ENCODE measurements around the gene DOK3.

Gene DOK3

GRCh38 chr5:177509381-177509951 is at the start of gene DOK3:
DOK3 (minus strand) TSS chr5:177509826; CDS start chr5:177509540, 286 bp downstream.
- TF ChIP-seq, protein P1, sequence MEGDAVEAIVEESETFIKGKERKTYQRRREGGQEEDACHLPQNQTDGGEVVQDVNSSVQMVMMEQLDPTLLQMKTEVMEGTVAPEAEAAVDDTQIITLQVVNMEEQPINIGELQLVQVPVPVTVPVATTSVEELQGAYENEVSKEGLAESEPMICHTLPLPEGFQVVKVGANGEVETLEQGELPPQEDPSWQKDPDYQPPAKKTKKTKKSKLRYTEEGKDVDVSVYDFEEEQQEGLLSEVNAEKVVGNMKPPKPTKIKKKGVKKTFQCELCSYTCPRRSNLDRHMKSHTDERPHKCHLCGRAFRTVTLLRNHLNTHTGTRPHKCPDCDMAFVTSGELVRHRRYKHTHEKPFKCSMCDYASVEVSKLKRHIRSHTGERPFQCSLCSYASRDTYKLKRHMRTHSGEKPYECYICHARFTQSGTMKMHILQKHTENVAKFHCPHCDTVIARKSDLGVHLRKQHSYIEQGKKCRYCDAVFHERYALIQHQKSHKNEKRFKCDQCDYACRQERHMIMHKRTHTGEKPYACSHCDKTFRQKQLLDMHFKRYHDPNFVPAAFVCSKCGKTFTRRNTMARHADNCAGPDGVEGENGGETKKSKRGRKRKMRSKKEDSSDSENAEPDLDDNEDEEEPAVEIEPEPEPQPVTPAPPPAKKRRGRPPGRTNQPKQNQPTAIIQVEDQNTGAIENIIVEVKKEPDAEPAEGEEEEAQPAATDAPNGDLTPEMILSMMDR (IDR thresholded peaks at IDR 0.05; ENCODE audit: low read depth, low read length) = no peak
- no peak for DNase-seq (ENCODE audit: extremely low read depth, low read depth)

DNA sequence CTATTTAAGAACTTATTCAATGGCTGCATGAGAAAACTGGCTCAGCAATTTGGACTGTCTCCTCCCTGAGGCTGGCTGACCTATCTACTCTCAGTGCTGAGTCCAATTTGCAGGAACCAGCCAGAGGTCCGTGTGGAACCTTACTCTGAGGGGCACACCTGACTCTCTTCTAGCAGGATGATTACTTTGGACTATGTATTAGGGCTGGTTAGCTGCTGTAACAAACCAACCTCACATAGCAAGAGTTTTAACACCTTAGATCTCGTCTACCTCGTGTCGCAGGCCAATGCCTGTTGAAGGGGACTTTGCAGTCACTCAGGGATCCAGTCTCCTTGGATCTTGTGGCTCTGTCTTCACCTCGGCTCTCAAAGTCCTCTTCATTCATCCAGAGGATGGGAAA is 48.2 kb upstream of the DOK3 start:
- TF ChIP-seq, protein P1 (IDR thresholded peaks at IDR 0.05; ENCODE audit: low read depth, low read length) = no peak
- no peak for DNase-seq (ENCODE audit: extremely low read depth, low read depth)

DNA sequence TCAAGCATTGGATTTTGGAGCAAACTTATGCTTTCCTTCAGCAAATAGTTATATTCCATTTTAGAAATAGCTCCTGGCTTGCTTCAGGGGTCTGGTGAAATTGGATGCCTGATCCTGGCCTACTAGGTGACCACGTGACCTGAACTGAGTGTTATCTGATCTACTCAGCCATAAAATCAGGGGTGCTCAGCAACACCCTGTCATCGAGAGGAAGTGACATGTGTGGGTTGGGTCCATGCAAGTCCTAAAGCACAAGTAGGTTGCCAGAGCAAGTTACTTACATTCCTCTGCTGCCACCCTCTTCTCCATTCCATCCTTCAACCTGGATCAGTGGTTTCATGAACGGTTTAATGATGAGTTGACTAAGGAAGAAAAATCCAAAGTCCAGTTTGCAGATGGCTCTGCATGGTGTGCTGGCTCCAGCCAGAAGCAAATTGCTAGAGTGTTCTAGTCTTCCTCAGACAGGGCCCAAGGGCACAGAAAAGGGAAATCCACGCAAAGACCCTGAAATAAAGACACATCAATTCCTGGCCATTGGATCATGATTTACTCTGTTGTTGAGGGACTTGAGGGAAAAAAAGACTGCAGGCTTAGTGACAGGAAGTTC is 47.5 kb upstream of the DOK3 start:
- TF ChIP-seq, protein P1 (IDR thresholded peaks at IDR 0.05; ENCODE audit: low read depth, low read length) = no peak
- DNase-seq (ENCODE audit: extremely low read depth, low read depth) = no peak

DNA sequence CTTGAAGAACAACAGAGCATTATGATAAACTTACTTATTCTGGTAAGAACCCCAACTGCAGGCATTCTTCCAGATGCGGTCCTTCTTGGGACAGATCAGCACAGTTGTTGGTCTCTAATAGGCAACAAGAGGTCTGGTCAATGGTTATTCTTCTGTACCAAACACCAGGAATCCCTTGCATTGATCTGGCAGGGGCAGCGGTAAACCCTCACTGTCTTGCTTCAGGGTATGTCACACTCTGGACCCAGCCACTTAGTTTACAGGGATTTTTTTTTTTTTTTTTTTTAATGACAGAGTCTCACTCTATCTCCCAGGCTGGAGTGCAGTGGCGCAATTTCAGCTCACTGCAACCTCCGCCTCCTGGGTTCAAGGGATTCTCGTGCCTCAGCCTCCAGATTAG is 46.0 kb upstream of the DOK3 start:
- TF ChIP-seq, protein P1 (IDR thresholded peaks at IDR 0.05; ENCODE audit: low read depth, low read length) = no peak
- no peak for DNase-seq (ENCODE audit: extremely low read depth, low read depth)

- TF ChIP-seq, protein P1 (IDR thresholded peaks at IDR 0.05; ENCODE audit: low read depth, low read length) = no peak
- no peak for DNase-seq (ENCODE audit: extremely low read depth, low read depth)
Measured at GRCh38 chr5:177555228-177555627, 45.6 kb upstream of the DOK3 start.

GRCh38 chr5:177554474-177555111 is 45.0 kb upstream of the DOK3 start, which contains the start of gene FAM193B:
FAM193B (minus strand) TSS chr5:177554563; CDS start chr5:177554458, 105 bp downstream.
- TF ChIP-seq, protein P1 (IDR thresholded peaks at IDR 0.05; ENCODE audit: low read depth, low read length) = peak; percentile 12
- peak; percentile 69 for DNase-seq (ENCODE audit: extremely low read depth, low read depth)
